ENCODE measurements around the gene LONP2. TPM values are rescaled to one million over a fixed set of nuclear protein-coding genes. Genes with fewer than 3 reads are reported as not detected.

LONP2 gene
- total RNA-seq, 1 experiment from 2014 or later, result 41.5 TPM

- CTCF ChIA-PET, result no interaction called here
- no peak for TF ChIP-seq EZH2 (IDR thresholded peaks at IDR 0.05; ENCODE audit: low read length, unreplicated experiment)
- TF ChIP-seq, protein P1, sequence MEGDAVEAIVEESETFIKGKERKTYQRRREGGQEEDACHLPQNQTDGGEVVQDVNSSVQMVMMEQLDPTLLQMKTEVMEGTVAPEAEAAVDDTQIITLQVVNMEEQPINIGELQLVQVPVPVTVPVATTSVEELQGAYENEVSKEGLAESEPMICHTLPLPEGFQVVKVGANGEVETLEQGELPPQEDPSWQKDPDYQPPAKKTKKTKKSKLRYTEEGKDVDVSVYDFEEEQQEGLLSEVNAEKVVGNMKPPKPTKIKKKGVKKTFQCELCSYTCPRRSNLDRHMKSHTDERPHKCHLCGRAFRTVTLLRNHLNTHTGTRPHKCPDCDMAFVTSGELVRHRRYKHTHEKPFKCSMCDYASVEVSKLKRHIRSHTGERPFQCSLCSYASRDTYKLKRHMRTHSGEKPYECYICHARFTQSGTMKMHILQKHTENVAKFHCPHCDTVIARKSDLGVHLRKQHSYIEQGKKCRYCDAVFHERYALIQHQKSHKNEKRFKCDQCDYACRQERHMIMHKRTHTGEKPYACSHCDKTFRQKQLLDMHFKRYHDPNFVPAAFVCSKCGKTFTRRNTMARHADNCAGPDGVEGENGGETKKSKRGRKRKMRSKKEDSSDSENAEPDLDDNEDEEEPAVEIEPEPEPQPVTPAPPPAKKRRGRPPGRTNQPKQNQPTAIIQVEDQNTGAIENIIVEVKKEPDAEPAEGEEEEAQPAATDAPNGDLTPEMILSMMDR (conservative IDR thresholded peaks at IDR 0.05; ENCODE audit: low read depth, low read length), result no peak
- Histone ChIP-seq H3K4me2 (ENCODE audit: low read length) (no peak overlapping the region), H3K4me3 (ENCODE audit: low read length) (no peak overlapping the region), H3F3A (ENCODE audit: low read length, unreplicated experiment) (no peaks in the 10 kb centered on the region), H2AFZ (ENCODE audit: low read length) (no peak overlapping the region), H3K27ac (ENCODE audit: low read length) (no peak overlapping the region), H3K36me3 (ENCODE audit: low read depth, low read length) (no peaks in the 10 kb centered on the region), H3K9me3 (ENCODE audit: low read length) (no peaks in the 10 kb centered on the region), H3K27me3 (ENCODE audit: low read length) (no peaks in the 10 kb centered on the region), H4K20me1 (ENCODE audit: low read length) (peaks cover 74% of the 10 kb centered on the region), H3K4me1 (ENCODE audit: insufficient read depth, low read length) (peaks cover 15% of the 10 kb centered on the region), H3K9ac (ENCODE audit: low read length) (no peak overlapping the region), H3K79me2 (ENCODE audit: low read length) (peaks cover 100% of the 10 kb centered on the region), H3K9me2 (replicated peaks; ENCODE audit: low read length) (no peaks in the 10 kb centered on the region)
- POLR2A ChIA-PET (ENCODE audit: unreplicated experiment), result no interaction called here
- DNase-seq, result no peak
- ATAC-seq, result no peak
- no TSS peak for BruUV-seq (replicated peaks)
- intact Hi-C loops (cut with micrococcal nuclease), result no loop called here
These were observed 134.7 kb downstream of the LONP2 start for GRCh38 chr16:48378836-48379235.

GRCh38 chr16:48381201-48381600 is 137.1 kb downstream of the LONP2 start:
- H3K4me1 ChIP-seq (ENCODE audit: insufficient read depth, low read length), result peaks cover 8% of the 10 kb centered on the region; the same call in 1 of the 2 replicates
- DNase-seq (no peak), ATAC-seq (no peak)
- peaks cover 83% of the 10 kb centered on the region for H3K79me2 ChIP-seq (ENCODE audit: low read length)
- TF ChIP-seq EZH2phosphoT487 (IDR thresholded peaks at IDR 0.05; ENCODE audit: borderline replicate concordance, low read length), result no peak
- TF ChIP-seq, protein P1 (conservative IDR thresholded peaks at IDR 0.05; ENCODE audit: low read depth, low read length), result no peak
- no peak for TF ChIP-seq EZH2 (IDR thresholded peaks at IDR 0.05; ENCODE audit: low read length, unreplicated experiment)
- H3K27ac ChIP-seq (ENCODE audit: low read length), result no peak overlapping the region
- H3K27me3 ChIP-seq (ENCODE audit: low read length), result no peaks in the 10 kb centered on the region
- H3K9ac ChIP-seq (ENCODE audit: low read length), result no peak overlapping the region
- intact Hi-C loops (cut with micrococcal nuclease), result loop anchor here (5.0 kb wide), 1 partner anchor 61 kb away; no protein-coding TSS in a partner anchor
- BruUV-seq (replicated peaks), result no TSS peak
- no peaks in the 10 kb centered on the region for H3K9me2 ChIP-seq (replicated peaks; ENCODE audit: low read length)
- no peaks in the 10 kb centered on the region for H3K9me3 ChIP-seq (ENCODE audit: low read length)
- H4K20me1 ChIP-seq (ENCODE audit: low read length), result peaks cover 58% of the 10 kb centered on the region
- CTCF ChIA-PET, result no interaction called here
- H2AFZ ChIP-seq (ENCODE audit: low read length), result no peak overlapping the region
- no peak overlapping the region for H3K4me3 ChIP-seq (ENCODE audit: low read length)
- no peak overlapping the region for H3K4me2 ChIP-seq (ENCODE audit: low read length)
- no peaks in the 10 kb centered on the region for H3K36me3 ChIP-seq (ENCODE audit: low read depth, low read length)
- POLR2A ChIA-PET (ENCODE audit: unreplicated experiment), result no interaction called here
- H3F3A ChIP-seq (ENCODE audit: low read length, unreplicated experiment), result no peaks in the 10 kb centered on the region

DNA sequence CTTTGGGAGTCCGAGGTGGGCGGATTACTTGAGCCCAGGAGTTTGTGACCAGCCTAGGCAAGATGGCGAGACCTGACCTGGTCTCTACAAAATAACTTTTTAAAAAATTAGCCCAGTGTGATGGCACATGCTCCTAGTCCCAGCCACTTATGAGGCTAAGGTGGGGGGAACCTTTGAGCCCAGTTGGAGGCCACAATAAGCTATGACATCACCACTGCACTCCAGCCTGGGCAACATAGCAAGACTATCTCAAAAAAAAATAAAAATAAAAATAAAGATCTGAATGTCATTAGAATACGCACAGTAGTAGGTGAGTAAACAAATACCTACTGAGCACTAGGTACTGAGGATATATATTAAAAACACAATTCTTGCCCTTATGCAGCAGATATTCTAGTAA is 138.0 kb downstream of the LONP2 start:
- Histone ChIP-seq H3K27me3 (ENCODE audit: low read length) (no peaks in the 10 kb centered on the region), H4K20me1 (ENCODE audit: low read length) (peaks cover 52% of the 10 kb centered on the region), H3K4me3 (ENCODE audit: low read length) (no peak overlapping the region), H3K9ac (ENCODE audit: low read length) (no peak overlapping the region), H3K27ac (ENCODE audit: low read length) (no peak overlapping the region), H3K9me3 (ENCODE audit: low read length) (no peaks in the 10 kb centered on the region), H3K9me2 (replicated peaks; ENCODE audit: low read length) (no peaks in the 10 kb centered on the region), H3K4me1 (ENCODE audit: insufficient read depth, low read length) (peaks cover 8% of the 10 kb centered on the region; the same call in 1 of the 2 replicates), H3K36me3 (ENCODE audit: low read depth, low read length) (no peaks in the 10 kb centered on the region), H3F3A (ENCODE audit: low read length, unreplicated experiment) (no peaks in the 10 kb centered on the region), H3K79me2 (ENCODE audit: low read length) (peaks cover 74% of the 10 kb centered on the region), H2AFZ (ENCODE audit: low read length) (no peak overlapping the region), H3K4me2 (ENCODE audit: low read length) (0 out of 2 replicates have a peak overlapping the region, but pooled peaks have one; percentile 79)
- BruUV-seq (replicated peaks), result no TSS peak
- ChIA-PET CTCF (no interaction called here), POLR2A (ENCODE audit: unreplicated experiment) (no interaction called here)
- intact Hi-C loops (cut with micrococcal nuclease), result loop anchor here (5.0 kb wide), 1 partner anchor 60 kb away; no protein-coding TSS in a partner anchor
- ATAC-seq (no peak), DNase-seq (no peak)
- TF ChIP-seq, protein P1 (conservative IDR thresholded peaks at IDR 0.05; ENCODE audit: low read depth, low read length), result no peak
- TF ChIP-seq EZH2 (IDR thresholded peaks at IDR 0.05; ENCODE audit: low read length, unreplicated experiment), result no peak
- no peak for TF ChIP-seq EZH2phosphoT487 (IDR thresholded peaks at IDR 0.05; ENCODE audit: borderline replicate concordance, low read length)
